WTC11 (cell line): ENCODE data around the gene CHML. TPM values are rescaled to one million over a fixed set of nuclear protein-coding genes. Genes with fewer than 3 reads are reported as not detected.

Experiments used
- ATAC-seq: fragments of 200-7000 bp; cut with Tn5 transposase; 2 replicates; pipeline ENCODE4 v1.10.0; 2021; ENCODE audit warnings: mild to moderate bottlenecking, moderate library complexity
- CTCF ChIA-PET: fragments of 300-600 bp; sonication (Branson Sonifier 250); formaldehyde crosslinking; loops from one replicate; lab custom pipeline; 2021; ENCODE audit warnings: antibody characterized with exemption; lab: Charles Lee
- POLR2A ChIA-PET: fragments of 350-600 bp; sonication (Branson Sonifier 250); formaldehyde crosslinking; loops from one replicate; lab custom pipeline; 2021; ENCODE audit warnings: antibody characterized with exemption; lab: Charles Lee
- DNase-seq: peaks from one replicate; pipeline ENCODE4 v3.0.0; 2021; ENCODE audit warnings: low spot score
- H3K27ac Mint-ChIP-seq: 2 replicates; pipeline ENCODE4 v1.8.0; 2021; ENCODE audit warnings: mixed read lengths
- H3K27me3 Mint-ChIP-seq: 2 replicates; pipeline ENCODE4 v1.8.0; 2021; ENCODE audit warnings: low read depth, mild to moderate bottlenecking, moderate library complexity, mixed read lengths
- H3K36me3 Mint-ChIP-seq: 2 replicates; pipeline ENCODE4 v1.8.0; 2021; ENCODE audit warnings: mixed read lengths
- H3K4me1 Mint-ChIP-seq: 2 replicates; pipeline ENCODE4 v1.8.0; 2022; ENCODE audit warnings: mixed read lengths
- H3K4me3 Mint-ChIP-seq: 2 replicates; pipeline ENCODE4 v1.8.0; 2021; ENCODE audit warnings: mild to moderate bottlenecking, moderate library complexity, mixed read lengths
- H3K9me3 Mint-ChIP-seq: 2 replicates; pipeline ENCODE4 v1.8.0; 2021; ENCODE audit warnings: mixed read lengths
- CBFB ChIP-seq: sonication (generic); formaldehyde crosslinking; IDR thresholded peaks from 2 replicates; pipeline ENCODE4 v1.8.1; 2022; ENCODE audit warnings: mild to moderate bottlenecking, low read depth, missing genetic modification reagents
- ESRRA ChIP-seq: sonication (generic); formaldehyde crosslinking; IDR thresholded peaks from 2 replicates; pipeline ENCODE4 v1.8.1; 2022; ENCODE audit warnings: mild to moderate bottlenecking, missing genetic modification reagents, borderline replicate concordance
- FOXJ3 ChIP-seq: sonication (generic); formaldehyde crosslinking; IDR thresholded peaks from 2 replicates; pipeline ENCODE4 v1.9.0; 2021; ENCODE audit warnings: missing genetic modification reagents, mild to moderate bottlenecking, borderline replicate concordance
- GABPB1 ChIP-seq: sonication (generic); formaldehyde crosslinking; IDR thresholded peaks from 2 replicates; pipeline ENCODE4 v1.8.1; 2023; ENCODE audit warnings: mild to moderate bottlenecking, missing genetic modification reagents
- GRHL2 ChIP-seq: fragments of 250-450 bp; sonication (Bioruptor Pico); IDR thresholded peaks from 2 replicates; pipeline ENCODE4 v1.8.0; 2022; ENCODE audit warnings: mild to moderate bottlenecking, moderate library complexity; ENCODE audit not compliant: insufficient replicate concordance, severe bottlenecking
- IRF2 ChIP-seq: sonication (generic); formaldehyde crosslinking; IDR thresholded peaks from 2 replicates; pipeline ENCODE4 v1.8.0; 2022; ENCODE audit warnings: low read depth, missing genetic modification reagents, borderline replicate concordance
- NFE2L1 ChIP-seq: sonication (generic); formaldehyde crosslinking; IDR thresholded peaks from 2 replicates; pipeline ENCODE4 v1.8.1; 2023; ENCODE audit warnings: missing genetic modification reagents
- NFYB ChIP-seq: sonication (generic); formaldehyde crosslinking; conservative IDR thresholded peaks from 2 replicates; pipeline ENCODE4 v1.8.0; 2022; ENCODE audit warnings: low read depth, missing genetic modification reagents
- NR1H2 ChIP-seq: sonication (generic); formaldehyde crosslinking; IDR thresholded peaks from 2 replicates; pipeline ENCODE4 v1.9.0; 2021; ENCODE audit warnings: mild to moderate bottlenecking, moderate library complexity, missing genetic modification reagents
- SMAD4 ChIP-seq: sonication (generic); formaldehyde crosslinking; IDR thresholded peaks from 2 replicates; pipeline ENCODE4 v1.8.0; 2022; ENCODE audit warnings: mild to moderate bottlenecking, missing genetic modification reagents
- TEAD1 ChIP-seq: sonication (generic); formaldehyde crosslinking; IDR thresholded peaks from 2 replicates; pipeline ENCODE4 v1.8.0; 2022; ENCODE audit warnings: mild to moderate bottlenecking, missing genetic modification reagents
- USF2 ChIP-seq: sonication (generic); formaldehyde crosslinking; IDR thresholded peaks from 2 replicates; pipeline ENCODE4 v1.8.1; 2023; ENCODE audit warnings: mild to moderate bottlenecking, missing genetic modification reagents, moderate library complexity
- ZNF219 ChIP-seq: sonication (generic); formaldehyde crosslinking; IDR thresholded peaks from 2 replicates; pipeline ENCODE4 v1.8.0; 2023; ENCODE audit warnings: missing genetic modification reagents, mild to moderate bottlenecking, borderline replicate concordance
- ZNF317 ChIP-seq: sonication (generic); formaldehyde crosslinking; IDR thresholded peaks from 2 replicates; pipeline ENCODE4 v1.8.1; 2023; ENCODE audit warnings: low read depth, mild to moderate bottlenecking, moderate library complexity, missing genetic modification reagents, borderline replicate concordance
- ZNF512 ChIP-seq: sonication (generic); formaldehyde crosslinking; IDR thresholded peaks from 2 replicates; pipeline ENCODE4 v1.8.1; 2022; ENCODE audit warnings: missing genetic modification reagents, borderline replicate concordance
- total RNA-seq: library from RNA; stranded (reverse); gene quantifications from 3 replicates; pipeline ENCODE4 v1.2.3, GENCODE V29; 2021
- TF ChIP-seq, protein P1 (sequence below): sonication (generic); formaldehyde crosslinking; IDR thresholded peaks from 2 replicates; pipeline ENCODE4 v1.8.0; 2023; ENCODE audit warnings: mild to moderate bottlenecking, missing genetic modification reagents
- TF ChIP-seq, protein P2 (sequence below): sonication (generic); formaldehyde crosslinking; IDR thresholded peaks from 2 replicates; pipeline ENCODE4 v1.8.1; 2023; ENCODE audit warnings: mild to moderate bottlenecking, missing genetic modification reagents
- TF ChIP-seq, protein P3 (sequence below): sonication (generic); formaldehyde crosslinking; IDR thresholded peaks from 2 replicates; pipeline ENCODE4 v1.8.1; 2023; ENCODE audit warnings: mild to moderate bottlenecking, missing genetic modification reagents, moderate library complexity

CHML gene
- total RNA-seq, 1 experiment from 2014 or later: 53.5 TPM

GRCh38 chr1:241638099-241638682 lies 2.0 kb downstream of the CHML start:
- TF ChIP-seq ZNF512 (CRISPR knock-in tag): no peak
- TF ChIP-seq NFE2L1 (CRISPR knock-in tag): no peak
- TF ChIP-seq NFYB (CRISPR knock-in tag): no peak
- TF ChIP-seq FOXJ3 (CRISPR knock-in tag): no peak
- TF ChIP-seq USF2: no peak
- TF ChIP-seq, protein P1, sequence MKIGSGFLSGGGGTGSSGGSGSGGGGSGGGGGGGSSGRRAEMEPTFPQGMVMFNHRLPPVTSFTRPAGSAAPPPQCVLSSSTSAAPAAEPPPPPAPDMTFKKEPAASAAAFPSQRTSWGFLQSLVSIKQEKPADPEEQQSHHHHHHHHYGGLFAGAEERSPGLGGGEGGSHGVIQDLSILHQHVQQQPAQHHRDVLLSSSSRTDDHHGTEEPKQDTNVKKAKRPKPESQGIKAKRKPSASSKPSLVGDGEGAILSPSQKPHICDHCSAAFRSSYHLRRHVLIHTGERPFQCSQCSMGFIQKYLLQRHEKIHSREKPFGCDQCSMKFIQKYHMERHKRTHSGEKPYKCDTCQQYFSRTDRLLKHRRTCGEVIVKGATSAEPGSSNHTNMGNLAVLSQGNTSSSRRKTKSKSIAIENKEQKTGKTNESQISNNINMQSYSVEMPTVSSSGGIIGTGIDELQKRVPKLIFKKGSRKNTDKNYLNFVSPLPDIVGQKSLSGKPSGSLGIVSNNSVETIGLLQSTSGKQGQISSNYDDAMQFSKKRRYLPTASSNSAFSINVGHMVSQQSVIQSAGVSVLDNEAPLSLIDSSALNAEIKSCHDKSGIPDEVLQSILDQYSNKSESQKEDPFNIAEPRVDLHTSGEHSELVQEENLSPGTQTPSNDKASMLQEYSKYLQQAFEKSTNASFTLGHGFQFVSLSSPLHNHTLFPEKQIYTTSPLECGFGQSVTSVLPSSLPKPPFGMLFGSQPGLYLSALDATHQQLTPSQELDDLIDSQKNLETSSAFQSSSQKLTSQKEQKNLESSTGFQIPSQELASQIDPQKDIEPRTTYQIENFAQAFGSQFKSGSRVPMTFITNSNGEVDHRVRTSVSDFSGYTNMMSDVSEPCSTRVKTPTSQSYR (CRISPR knock-in tag): no peak
- TF ChIP-seq ESRRA (CRISPR knock-in tag): no peak
- TF ChIP-seq IRF2 (CRISPR knock-in tag): no peak
- TF ChIP-seq SMAD4 (CRISPR knock-in tag): no peak
- TF ChIP-seq CBFB (CRISPR knock-in tag): no peak
- no peak for TF ChIP-seq GRHL2 (CRISPR knock-in tag)
- no peak for TF ChIP-seq GABPB1 (CRISPR knock-in tag)
- TF ChIP-seq, protein P2, sequence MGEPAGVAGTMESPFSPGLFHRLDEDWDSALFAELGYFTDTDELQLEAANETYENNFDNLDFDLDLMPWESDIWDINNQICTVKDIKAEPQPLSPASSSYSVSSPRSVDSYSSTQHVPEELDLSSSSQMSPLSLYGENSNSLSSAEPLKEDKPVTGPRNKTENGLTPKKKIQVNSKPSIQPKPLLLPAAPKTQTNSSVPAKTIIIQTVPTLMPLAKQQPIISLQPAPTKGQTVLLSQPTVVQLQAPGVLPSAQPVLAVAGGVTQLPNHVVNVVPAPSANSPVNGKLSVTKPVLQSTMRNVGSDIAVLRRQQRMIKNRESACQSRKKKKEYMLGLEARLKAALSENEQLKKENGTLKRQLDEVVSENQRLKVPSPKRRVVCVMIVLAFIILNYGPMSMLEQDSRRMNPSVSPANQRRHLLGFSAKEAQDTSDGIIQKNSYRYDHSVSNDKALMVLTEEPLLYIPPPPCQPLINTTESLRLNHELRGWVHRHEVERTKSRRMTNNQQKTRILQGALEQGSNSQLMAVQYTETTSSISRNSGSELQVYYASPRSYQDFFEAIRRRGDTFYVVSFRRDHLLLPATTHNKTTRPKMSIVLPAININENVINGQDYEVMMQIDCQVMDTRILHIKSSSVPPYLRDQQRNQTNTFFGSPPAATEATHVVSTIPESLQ (CRISPR knock-in tag): no peak
- no peak for TF ChIP-seq ZNF219 (CRISPR knock-in tag)
- TF ChIP-seq, protein P3, sequence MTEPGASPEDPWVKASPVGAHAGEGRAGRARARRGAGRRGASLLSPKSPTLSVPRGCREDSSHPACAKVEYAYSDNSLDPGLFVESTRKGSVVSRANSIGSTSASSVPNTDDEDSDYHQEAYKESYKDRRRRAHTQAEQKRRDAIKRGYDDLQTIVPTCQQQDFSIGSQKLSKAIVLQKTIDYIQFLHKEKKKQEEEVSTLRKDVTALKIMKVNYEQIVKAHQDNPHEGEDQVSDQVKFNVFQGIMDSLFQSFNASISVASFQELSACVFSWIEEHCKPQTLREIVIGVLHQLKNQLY (CRISPR knock-in tag): no peak
- no peak for TF ChIP-seq TEAD1
- no peak for TF ChIP-seq ZNF317 (CRISPR knock-in tag)
- no peak for TF ChIP-seq NR1H2 (CRISPR knock-in tag)
- ChIA-PET CTCF (interaction anchor here (0.6 to 1.1 kb wide), 2 partner anchors 11 to 33 kb away, joined by 3 read pairs; no protein-coding TSS in a partner anchor), POLR2A (no interaction called here)
- ATAC-seq: no peak
- Mint-ChIP-seq H3K36me3 (peaks cover 49% of the 10 kb centered on the region), H3K27me3 (peaks cover 18% of the 10 kb centered on the region), H3K4me3 (peak overlapping the region; percentile 80), H3K27ac (peak overlapping the region; percentile 12; the same call in 1 of the 2 replicates), H3K9me3 (peaks cover 23% of the 10 kb centered on the region), H3K4me1 (peaks cover 26% of the 10 kb centered on the region)
- DNase-seq: no peak
